ENCODE data around the gene C5orf47.
A peak's percentile ranks its signal among the peaks of the same experiment; 100 is the strongest.

The C5orf47 gene

GRCh38 chr5:173953528-173954090 lies 35.4 kb upstream of the C5orf47 start:
- no peaks in the 10 kb centered on the region for H3K9me3 ChIP-seq (replicated peaks in 1 of 11)
- H4K20me1 ChIP-seq, result peaks cover 0 to 37% (median 0%) of the 10 kb centered on the region in 11 experiments; a peak in 4 of 22 replicates
- H3K27ac ChIP-seq, result no peak overlapping the region
- no peaks in the 10 kb centered on the region for H3K27me3 ChIP-seq
- H3K9ac ChIP-seq, result no peak overlapping the region
- no peak for TF ChIP-seq Cebpa-rat (IDR thresholded peaks at IDR 0.05)
- peaks cover 0 to 14% (median 0%) of the 10 kb centered on the region in 10 experiments; a peak in 4 of 20 replicates for H3K4me1 ChIP-seq
- peaks cover 11 to 99% (median 60%) of the 10 kb centered on the region in 11 experiments; a peak in 20 of 22 replicates for H3K36me3 ChIP-seq
- no peak overlapping the region for H3K4me2 ChIP-seq
- no peak overlapping the region for H3K4me3 ChIP-seq

GRCh38 chr5:173954671-173955521 lies 34.1 kb upstream of the C5orf47 start:
- Histone ChIP-seq H3K9me3 (replicated peaks in 1 of 11) (no peaks in the 10 kb centered on the region), H3K4me1 (peaks cover 0 to 14% (median 0%) of the 10 kb centered on the region in 10 experiments; a peak in 4 of 20 replicates), H3K36me3 (peaks cover 11 to 95% (median 57%) of the 10 kb centered on the region in 11 experiments; a peak in 20 of 22 replicates), H3K27me3 (no peaks in the 10 kb centered on the region), H3K4me3 (no peak overlapping the region), H3K27ac (no peak overlapping the region), H3K9ac (no peak overlapping the region), H4K20me1 (peaks cover 0 to 32% (median 0%) of the 10 kb centered on the region in 11 experiments; a peak in 4 of 22 replicates), H3K4me2 (peak overlapping the region in 2 of 11 experiments; percentile 0 to 6; a peak in 2 of 22 replicates)
- no peak for TF ChIP-seq Cebpa-rat (IDR thresholded peaks at IDR 0.05)

- Histone ChIP-seq H4K20me1 (peaks cover 0 to 11% (median 0%) of the 10 kb centered on the region in 11 experiments; a peak in 2 of 22 replicates), H3K27me3 (no peaks in the 10 kb centered on the region), H3K4me2 (no peak overlapping the region), H3K9me3 (replicated peaks in 1 of 11) (no peaks in the 10 kb centered on the region), H3K4me3 (no peak overlapping the region), H3K36me3 (peaks cover 0 to 51% (median 2%) of the 10 kb centered on the region in 11 experiments; a peak in 12 of 22 replicates), H3K9ac (no peak overlapping the region), H3K27ac (no peak overlapping the region), H3K4me1 (peaks cover 0 to 3% (median 0%) of the 10 kb centered on the region in 10 experiments; a peak in 1 of 20 replicates)
- no peak for TF ChIP-seq Cebpa-rat (IDR thresholded peaks at IDR 0.05)
These were observed 28.0 kb upstream of the C5orf47 start for GRCh38 chr5:173960986-173961385.

- H3K9me3 ChIP-seq (replicated peaks in 1 of 11), result no peaks in the 10 kb centered on the region
- H3K4me1 ChIP-seq, result peaks cover 0 to 5% (median 0%) of the 10 kb centered on the region in 10 experiments; a peak in 2 of 20 replicates
- H4K20me1 ChIP-seq, result peaks cover 0 to 11% (median 0%) of the 10 kb centered on the region in 11 experiments; a peak in 2 of 22 replicates
- no peak overlapping the region for H3K27ac ChIP-seq
- peaks cover 0 to 47% (median 0%) of the 10 kb centered on the region in 11 experiments; a peak in 5 of 22 replicates for H3K36me3 ChIP-seq
- H3K9ac ChIP-seq, result no peak overlapping the region
- TF ChIP-seq Cebpa-rat (IDR thresholded peaks at IDR 0.05), result no peak
- H3K27me3 ChIP-seq, result no peaks in the 10 kb centered on the region
- no peak overlapping the region for H3K4me3 ChIP-seq
- H3K4me2 ChIP-seq, result no peak overlapping the region
These were observed 27.6 kb upstream of the C5orf47 start for GRCh38 chr5:173961418-173961817.

GRCh38 chr5:173962436-173962972 lies 26.5 kb upstream of the C5orf47 start:
- H3K27ac ChIP-seq, result no peak overlapping the region
- H3K27me3 ChIP-seq, result no peaks in the 10 kb centered on the region
- H3K9ac ChIP-seq, result no peak overlapping the region
- peaks cover 0 to 36% (median 0%) of the 10 kb centered on the region in 11 experiments; a peak in 5 of 22 replicates for H3K36me3 ChIP-seq
- no peaks in the 10 kb centered on the region for H3K9me3 ChIP-seq (replicated peaks in 1 of 11)
- no peak for TF ChIP-seq Cebpa-rat (IDR thresholded peaks at IDR 0.05)
- no peak overlapping the region for H3K4me2 ChIP-seq
- peaks cover 0 to 11% (median 0%) of the 10 kb centered on the region in 11 experiments; a peak in 2 of 22 replicates for H4K20me1 ChIP-seq
- H3K4me3 ChIP-seq, result no peak overlapping the region
- H3K4me1 ChIP-seq, result peaks cover 0 to 7% (median 0%) of the 10 kb centered on the region in 10 experiments; a peak in 2 of 20 replicates

GRCh38 chr5:173963182-173963838 lies 25.7 kb upstream of the C5orf47 start:
- TF ChIP-seq Cebpa-rat (IDR thresholded peaks at IDR 0.05), result no peak
- H3K4me2 ChIP-seq, result no peak overlapping the region
- no peak overlapping the region for H3K9ac ChIP-seq
- H4K20me1 ChIP-seq, result peaks cover 0 to 11% (median 0%) of the 10 kb centered on the region in 11 experiments; a peak in 2 of 22 replicates
- no peak overlapping the region for H3K4me3 ChIP-seq
- H3K36me3 ChIP-seq, result peaks cover 0 to 28% (median 0%) of the 10 kb centered on the region in 11 experiments; a peak in 4 of 22 replicates
- no peaks in the 10 kb centered on the region for H3K9me3 ChIP-seq (replicated peaks in 1 of 11)
- H3K27ac ChIP-seq, result no peak overlapping the region
- H3K4me1 ChIP-seq, result peaks cover 0 to 8% (median 3%) of the 10 kb centered on the region in 10 experiments; a peak in 14 of 20 replicates
- H3K27me3 ChIP-seq, result no peaks in the 10 kb centered on the region

- TF ChIP-seq Cebpa-rat (IDR thresholded peaks at IDR 0.05), result no peak
- H3K27ac ChIP-seq, result no peak overlapping the region
- no peak overlapping the region for H3K9ac ChIP-seq
- peaks cover 0 to 7% (median 0%) of the 10 kb centered on the region in 11 experiments; a peak in 2 of 22 replicates for H4K20me1 ChIP-seq
- H3K4me3 ChIP-seq, result no peak overlapping the region
- no peak overlapping the region for H3K4me2 ChIP-seq
- peaks cover 0 to 14% (median 9%) of the 10 kb centered on the region in 10 experiments; a peak in 15 of 20 replicates for H3K4me1 ChIP-seq
- H3K9me3 ChIP-seq (replicated peaks in 1 of 11), result no peaks in the 10 kb centered on the region
- H3K36me3 ChIP-seq, result peaks cover 0 to 22% (median 0%) of the 10 kb centered on the region in 11 experiments; a peak in 4 of 22 replicates
- no peaks in the 10 kb centered on the region for H3K27me3 ChIP-seq
These were observed 25.0 kb upstream of the C5orf47 start for GRCh38 chr5:173963867-173964441.

- Histone ChIP-seq H3K9ac (no peak overlapping the region), H3K27me3 (no peaks in the 10 kb centered on the region), H3K9me3 (replicated peaks in 1 of 11) (no peaks in the 10 kb centered on the region), H3K4me1 (peaks cover 0 to 15% (median 9%) of the 10 kb centered on the region in 10 experiments; a peak in 15 of 20 replicates), H3K4me2 (no peak overlapping the region), H4K20me1 (0 out of 22 replicates have a peak, but pooled peaks cover 0 to 4% (median 0%) of the 10 kb centered on the region in 11 experiments), H3K4me3 (no peak overlapping the region), H3K36me3 (peaks cover 0 to 19% (median 0%) of the 10 kb centered on the region in 11 experiments; a peak in 3 of 22 replicates), H3K27ac (no peak overlapping the region)
- TF ChIP-seq Cebpa-rat (IDR thresholded peaks at IDR 0.05), result no peak
These were observed 24.5 kb upstream of the C5orf47 start for GRCh38 chr5:173964506-173964905.
